GM12864 (cell line): ENCODE measurements around the gene DRD4.

Source experiments
- DNase-seq: peaks from one replicate; pipeline ENCODE4 v3.0.0-alpha.2; 2011; ENCODE audit warnings: low read depth
- H3K4me3 ChIP-seq: 2 replicates; pipeline ENCODE4 v1.5.1; 2011; ENCODE audit warnings: mild to moderate bottlenecking, low read depth, low read length, control low read depth
- TF ChIP-seq, protein P1 (sequence below): IDR thresholded peaks from 2 replicates; pipeline ENCODE4 v1.5.1; 2011; ENCODE audit warnings: low read depth, mild to moderate bottlenecking, moderate library complexity, low read length, control low read depth, inconsistent platforms; ENCODE audit errors: missing control alignments

Gene DRD4

GRCh38 chr11:603154-603553 lies 33.9 kb upstream of the DRD4 start:
- DNase-seq: no peak
- H3K4me3 ChIP-seq: no peak overlapping the region
- TF ChIP-seq, protein P1, sequence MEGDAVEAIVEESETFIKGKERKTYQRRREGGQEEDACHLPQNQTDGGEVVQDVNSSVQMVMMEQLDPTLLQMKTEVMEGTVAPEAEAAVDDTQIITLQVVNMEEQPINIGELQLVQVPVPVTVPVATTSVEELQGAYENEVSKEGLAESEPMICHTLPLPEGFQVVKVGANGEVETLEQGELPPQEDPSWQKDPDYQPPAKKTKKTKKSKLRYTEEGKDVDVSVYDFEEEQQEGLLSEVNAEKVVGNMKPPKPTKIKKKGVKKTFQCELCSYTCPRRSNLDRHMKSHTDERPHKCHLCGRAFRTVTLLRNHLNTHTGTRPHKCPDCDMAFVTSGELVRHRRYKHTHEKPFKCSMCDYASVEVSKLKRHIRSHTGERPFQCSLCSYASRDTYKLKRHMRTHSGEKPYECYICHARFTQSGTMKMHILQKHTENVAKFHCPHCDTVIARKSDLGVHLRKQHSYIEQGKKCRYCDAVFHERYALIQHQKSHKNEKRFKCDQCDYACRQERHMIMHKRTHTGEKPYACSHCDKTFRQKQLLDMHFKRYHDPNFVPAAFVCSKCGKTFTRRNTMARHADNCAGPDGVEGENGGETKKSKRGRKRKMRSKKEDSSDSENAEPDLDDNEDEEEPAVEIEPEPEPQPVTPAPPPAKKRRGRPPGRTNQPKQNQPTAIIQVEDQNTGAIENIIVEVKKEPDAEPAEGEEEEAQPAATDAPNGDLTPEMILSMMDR: no peak

- TF ChIP-seq, protein P1: no peak
- no peak for DNase-seq
- H3K4me3 ChIP-seq: no peak overlapping the region
Observed at GRCh38 chr11:605286-606129, 31.6 kb upstream of the DRD4 start.

DNA sequence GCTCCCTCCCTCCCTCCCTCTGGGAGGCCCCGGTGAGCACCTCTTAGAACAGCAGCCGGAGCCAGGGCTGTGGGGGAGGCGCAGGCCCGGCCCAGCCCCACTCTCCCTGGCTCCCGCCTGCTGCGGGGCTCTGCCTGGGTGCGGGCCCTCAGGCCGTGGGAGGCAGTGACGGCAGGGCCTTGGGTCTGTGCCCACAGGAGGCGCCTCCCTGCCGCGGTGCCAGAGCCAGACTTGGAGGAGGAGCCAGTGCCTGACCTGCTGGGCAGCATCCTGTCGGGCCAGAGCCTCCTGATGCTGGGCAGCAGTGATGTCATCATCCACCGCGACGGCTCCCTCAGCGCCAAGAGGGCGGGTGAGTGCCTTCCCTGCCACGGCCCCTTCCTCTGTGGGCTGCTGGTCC lies 30.8 kb upstream of the DRD4 start:
- H3K4me3 ChIP-seq: no peak overlapping the region
- TF ChIP-seq, protein P1: no peak

DNA sequence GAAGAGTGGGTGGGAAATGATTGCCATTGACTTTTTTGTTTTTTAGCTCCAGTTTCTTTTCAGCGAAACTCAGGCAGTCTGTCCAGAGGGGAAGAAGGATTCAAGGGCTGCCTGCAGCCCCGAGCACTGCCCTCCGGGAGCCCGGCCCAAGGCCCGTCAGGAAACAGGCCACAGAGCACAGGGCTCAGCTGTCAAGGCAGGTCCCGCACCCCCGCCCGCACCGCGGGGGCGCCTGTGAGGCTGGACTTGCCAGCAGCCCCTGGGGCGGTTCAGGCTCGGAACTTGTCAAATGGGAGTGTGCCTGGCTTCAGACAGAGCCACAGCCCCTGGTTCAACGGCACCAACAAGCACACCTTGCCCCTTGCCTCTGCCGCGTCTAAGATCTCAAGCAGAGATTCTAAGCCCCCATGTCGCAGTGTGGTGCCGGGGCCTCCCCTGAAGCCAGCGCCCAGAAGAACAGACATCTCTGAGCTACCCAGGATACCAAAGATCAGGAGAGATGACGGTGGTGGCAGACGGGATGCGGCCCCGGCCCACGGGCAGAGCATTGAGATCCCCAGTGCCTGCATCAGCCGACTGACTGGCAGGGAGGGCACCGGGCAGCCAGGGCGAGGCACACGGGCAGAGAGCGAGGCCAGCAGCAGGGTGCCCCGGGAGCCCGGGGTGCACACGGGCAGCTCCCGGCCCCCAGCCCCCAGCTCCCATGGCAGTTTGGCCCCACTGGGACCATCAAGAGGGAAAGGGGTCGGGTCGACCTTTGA lies 29.9 kb upstream of the DRD4 start:
- TF ChIP-seq, protein P1: no peak
- no peak for DNase-seq
- no peak overlapping the region for H3K4me3 ChIP-seq

More for the DNA sequence above, 30.8 kb upstream of the DRD4 start:
- DNase-seq: no peak

- no peak for DNase-seq
- no peak overlapping the region for H3K4me3 ChIP-seq
- TF ChIP-seq, protein P1: no peak
Observed at GRCh38 chr11:607971-608659, 29.0 kb upstream of the DRD4 start.

GRCh38 chr11:608791-609251 lies 28.2 kb upstream of the DRD4 start:
- H3K4me3 ChIP-seq: no peak overlapping the region
- TF ChIP-seq, protein P1: no peak
- no peak for DNase-seq
